SH-SY5Y (cell line): Measurements from ENCODE around the gene WWOX.

Experiments
- GATA2 ChIP-seq: IDR thresholded peaks from 2 replicates; pipeline ENCODE4 v1.6.1; 2011; ENCODE audit warnings: mild to moderate bottlenecking, low read depth, low read length
- GATA3 ChIP-seq: IDR thresholded peaks from 2 replicates; pipeline ENCODE4 v1.6.1; 2011; ENCODE audit warnings: low read depth, mild to moderate bottlenecking, low read length, moderate library complexity

DNA sequence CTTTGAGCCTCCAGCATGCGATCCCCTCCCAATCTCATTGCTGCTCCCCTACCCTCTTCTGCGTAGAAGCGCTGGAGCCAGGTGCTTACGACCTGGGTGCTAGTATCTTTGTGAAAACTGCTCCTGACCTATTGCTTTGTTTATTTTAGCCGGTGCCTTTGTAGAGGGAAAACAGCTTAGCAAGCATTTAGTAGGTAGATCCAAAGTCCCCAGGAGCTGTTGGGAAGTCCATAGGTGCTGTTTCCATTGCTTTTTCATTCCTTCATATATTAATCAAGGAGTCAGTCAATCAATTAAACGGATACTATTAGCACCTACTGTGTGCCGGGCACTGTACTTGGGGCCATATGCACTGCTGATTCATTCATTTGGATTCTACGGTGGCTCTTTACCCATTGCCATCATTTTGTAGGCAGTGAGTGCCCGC lies 497.6 kb downstream of the WWOX start:
- no peak for TF ChIP-seq GATA2
- TF ChIP-seq GATA3: no peak
